ENCODE results near the gene ANKRD44.

The ANKRD44 gene

DNA sequence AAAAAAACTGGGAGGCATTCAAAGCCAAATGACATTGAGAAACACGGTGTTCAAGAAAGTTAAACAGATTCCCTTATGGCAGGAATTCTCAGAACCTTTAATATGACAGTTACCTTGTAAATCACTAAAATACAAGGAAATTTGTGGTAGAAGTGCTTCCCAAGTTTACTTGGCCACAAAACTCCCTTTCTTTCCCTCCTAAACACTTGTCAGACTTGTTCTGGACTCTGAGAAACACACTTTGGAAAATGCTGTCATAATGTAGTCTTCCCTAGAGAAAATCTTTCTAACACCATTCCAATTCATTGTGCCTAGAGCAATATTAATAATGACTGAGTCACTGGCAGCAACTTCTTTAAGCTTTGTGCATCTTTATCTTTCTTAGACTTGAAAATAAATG is 140.4 kb downstream of the ANKRD44 start:
- no peak for DNase-seq

DNA sequence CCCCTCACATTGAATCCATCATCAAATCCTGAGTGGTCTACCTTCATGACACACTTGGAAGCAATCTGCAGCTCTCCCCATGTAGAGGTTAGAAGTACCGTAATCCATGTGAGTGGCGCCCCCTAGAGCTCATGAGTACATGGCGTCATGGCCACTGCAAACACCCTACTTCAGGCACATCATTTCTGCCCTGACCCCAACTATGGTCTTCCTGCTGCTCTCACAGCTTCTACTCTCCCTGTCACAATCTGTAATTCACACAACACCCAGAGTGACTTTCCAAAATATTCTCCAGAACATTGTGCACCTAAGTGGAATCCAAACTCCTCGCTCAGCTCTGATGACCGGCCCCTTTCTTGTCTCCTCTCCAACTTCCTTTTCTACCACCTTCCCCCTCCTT is 141.9 kb downstream of the ANKRD44 start:
- DNase-seq: peak; percentile 75

DNA sequence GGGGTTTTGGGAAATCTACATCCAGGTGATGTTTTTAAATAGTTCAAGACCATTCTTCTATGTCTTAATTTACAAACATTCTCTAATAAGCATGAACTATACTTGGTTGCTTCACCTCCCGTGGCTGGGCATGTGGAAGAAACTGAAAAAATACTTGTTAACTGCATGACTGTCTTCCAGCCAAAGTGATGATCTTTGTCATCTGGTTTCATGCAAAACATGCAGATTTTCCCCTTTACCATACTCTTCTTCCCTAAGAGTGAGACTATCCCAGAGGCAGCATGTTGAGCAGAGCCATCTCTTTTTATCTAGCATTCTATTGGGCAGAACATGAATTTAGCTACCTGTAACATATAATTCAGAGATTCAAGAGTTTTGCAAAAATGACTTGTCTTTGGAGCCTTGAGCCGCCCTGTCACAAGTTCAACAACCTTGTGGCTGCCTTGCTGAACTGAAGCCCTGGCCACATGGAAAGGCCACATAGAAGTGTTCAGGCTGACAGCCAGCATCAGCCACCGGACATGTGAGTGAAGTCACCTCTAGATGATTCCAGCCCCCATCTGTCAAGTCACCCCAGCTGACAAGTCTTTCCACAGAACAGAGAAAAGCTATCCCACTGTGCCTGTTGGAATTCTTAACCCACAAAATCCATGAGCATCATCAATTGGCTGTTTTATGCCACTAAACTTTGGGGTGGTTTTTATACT is 142.8 kb downstream of the ANKRD44 start:
- DNase-seq: no peak

DNA sequence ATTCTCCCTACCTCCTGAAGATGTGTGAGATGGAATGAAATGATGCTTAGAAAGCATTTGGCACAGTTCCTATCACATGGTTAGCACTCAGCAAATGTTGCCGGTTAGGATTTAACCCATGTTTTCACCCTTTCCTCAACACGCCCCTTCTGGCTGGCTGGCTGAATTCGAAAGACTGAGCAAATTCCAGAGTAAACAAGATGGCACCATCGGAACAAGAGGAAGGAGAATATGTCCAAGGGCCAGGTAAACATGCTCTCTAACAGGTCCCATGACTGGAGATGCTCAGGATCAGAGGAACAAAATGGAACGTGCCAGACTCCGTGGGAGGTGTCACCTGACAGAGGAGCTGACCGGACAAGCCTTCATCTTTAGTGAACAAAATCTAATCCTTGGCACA is 145.6 kb downstream of the ANKRD44 start:
- no peak for DNase-seq

DNA sequence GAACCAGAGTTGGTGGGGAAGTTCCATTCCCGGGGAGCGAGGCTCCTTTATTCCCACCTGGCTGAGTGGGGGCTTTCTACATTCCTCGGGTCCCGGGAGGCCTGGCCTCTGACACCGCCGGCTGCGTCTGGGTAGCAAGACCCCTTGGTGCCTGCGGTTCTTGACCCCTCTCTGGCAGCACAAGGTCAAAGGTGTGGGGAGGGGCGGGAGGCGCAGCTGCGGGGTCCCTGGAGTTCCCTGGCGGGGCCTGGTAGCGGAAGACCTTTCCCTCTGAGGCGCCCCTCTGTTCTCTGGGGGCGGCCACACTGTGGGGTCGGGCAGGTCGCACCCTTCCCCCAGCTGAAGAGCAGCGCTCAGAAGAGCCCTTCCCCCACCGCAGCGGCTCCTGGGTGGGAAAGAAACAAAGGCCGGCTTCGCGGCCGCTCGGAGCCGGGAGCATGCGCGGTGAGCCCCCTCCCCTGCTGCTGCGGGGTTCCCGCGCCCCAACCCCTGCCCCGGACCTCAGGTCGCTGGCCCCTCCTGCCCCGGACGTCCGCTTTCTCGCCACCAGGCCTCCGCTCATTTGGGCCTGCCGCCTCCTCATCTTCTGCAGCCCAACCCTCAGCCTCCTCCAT is 146.3 kb downstream of the ANKRD44 start:
- no peak for DNase-seq

DNA sequence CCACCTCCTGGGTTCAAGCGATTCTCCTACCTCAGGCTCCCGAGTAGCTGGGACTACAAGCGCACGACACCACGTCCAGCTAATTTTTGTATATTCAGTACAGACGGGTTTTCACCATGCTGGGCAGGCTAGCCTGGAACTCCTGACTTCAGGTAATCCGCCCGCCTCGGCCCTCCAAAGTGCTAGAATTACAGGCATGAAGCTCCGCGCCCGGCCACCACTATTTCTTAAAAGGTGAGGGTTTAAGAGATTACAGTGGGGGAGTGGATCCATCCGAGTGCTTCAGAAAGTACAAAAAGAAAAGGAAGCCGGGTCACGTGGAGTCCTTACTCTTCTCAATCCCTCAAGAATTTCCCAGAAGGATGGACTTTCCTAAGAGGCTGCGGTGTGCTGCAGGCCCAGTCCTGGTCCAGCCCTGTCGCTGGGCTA is 146.9 kb downstream of the ANKRD44 start:
- DNase-seq: no peak

DNA sequence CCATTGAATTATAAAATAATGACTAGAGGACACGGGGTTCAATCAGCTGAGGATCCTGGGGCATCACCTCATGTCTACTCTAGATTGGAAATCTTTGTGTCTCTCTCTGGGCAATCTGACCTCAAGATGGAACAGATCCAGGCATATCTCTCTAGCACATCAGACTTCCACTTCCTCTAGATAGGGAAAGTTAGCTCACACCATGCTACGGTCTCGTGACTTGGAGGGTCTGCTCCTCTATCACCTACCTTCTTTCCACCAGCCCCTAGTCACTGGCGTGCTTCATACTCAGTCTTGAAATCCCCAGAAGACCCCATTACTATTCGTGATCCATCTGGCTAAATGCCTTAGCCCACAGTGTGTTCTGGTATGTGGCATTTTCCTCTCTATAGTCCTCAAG is 148.8 kb downstream of the ANKRD44 start:
- no peak for DNase-seq

DNA sequence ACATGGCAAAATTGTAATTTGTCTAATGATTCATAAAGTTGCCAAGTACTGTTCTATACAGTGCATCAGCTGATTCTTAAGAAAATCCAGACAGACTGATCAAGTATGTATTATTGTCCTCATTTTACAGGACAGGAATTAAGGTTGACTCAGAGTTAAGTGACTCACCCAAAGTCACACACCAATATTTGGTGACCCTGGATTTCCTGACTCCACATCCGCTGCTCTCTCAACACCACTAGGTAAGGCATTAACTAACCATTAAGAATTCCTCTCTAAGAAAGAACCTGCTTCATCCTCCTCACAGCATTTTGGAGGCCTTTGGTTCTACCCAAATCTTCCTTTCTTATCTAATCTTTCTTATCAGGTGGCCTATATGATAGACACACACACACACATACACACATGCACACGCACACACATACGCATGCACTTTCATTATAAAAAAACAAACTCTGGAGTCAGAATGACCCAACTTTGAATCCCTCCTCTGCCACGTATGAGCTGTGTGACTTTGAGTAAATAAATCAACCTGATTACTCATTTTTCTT is 150.8 kb downstream of the ANKRD44 start:
- DNase-seq: peak; percentile 45

DNA sequence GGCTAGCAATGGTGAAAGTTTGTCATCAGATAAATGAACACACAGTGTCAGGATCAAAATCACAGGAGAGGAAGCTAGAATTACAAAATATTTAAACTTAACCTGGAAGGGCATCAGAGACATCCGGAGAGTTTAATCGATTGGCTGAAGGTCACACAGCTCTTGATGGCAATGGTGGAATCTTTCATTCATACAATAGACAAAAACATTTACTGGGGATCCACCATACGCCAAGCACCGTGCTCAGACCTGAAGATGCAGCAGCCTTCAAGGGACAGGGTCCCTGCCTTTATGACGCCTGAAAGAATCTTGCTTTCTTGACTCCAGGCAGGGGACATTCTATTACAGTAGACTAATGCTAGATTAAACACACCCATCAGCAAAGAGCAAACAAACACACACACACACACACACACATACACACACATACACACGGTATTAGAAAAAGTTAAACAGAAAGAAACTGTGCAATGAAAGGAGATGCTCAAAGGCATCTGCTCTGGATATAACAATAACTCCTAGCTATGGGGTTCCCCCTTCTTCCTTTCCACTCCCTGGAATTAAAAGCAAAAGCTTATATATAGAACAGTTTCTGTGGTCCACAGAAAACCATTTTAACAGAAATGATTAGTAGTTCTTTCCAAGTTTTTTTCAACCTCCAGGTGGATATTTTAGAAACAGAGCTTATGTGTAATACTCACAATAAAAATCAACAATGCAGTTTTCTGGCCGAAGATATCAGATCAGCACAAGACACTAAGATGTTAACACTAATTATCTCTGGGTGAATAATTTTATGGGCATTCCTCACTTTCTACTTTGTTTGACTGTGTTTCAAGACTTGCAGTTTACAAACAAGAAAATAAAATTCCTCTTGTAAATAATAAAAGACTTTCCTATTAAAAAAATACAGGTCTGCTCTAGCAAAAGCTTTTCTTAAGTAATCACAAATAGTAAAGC is 151.7 kb downstream of the ANKRD44 start:
- no peak for DNase-seq

DNA sequence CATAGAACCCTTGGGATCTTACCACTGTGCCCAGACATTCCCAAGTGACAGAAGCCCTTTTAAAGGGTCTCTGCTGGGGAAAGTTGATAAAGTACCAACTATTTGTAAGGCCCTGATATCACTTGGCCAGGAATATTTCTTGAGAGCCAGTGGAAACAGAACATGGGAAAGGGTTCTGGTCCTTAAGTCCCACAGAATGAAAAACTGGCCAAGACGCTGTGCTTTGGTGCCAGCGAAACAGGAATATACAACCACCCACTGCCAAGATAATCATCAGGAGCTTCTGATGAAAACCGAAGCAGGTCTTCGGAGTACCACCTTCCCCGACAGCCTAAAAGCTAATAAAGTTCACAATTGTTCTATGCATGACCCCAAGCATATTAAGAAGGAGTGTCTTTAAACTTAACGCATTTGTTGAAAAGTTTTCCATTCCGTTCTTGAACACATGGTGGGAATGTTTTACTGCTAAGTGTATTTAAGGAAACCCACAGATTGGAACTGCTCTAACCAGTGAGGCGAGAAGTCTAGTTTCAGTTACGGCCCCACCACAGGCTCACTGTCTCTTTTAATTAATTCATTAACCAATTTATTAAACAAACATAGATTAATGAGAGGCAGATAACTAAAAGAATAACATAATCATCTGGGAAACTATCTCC is 152.6 kb downstream of the ANKRD44 start:
- no peak for DNase-seq

DNA sequence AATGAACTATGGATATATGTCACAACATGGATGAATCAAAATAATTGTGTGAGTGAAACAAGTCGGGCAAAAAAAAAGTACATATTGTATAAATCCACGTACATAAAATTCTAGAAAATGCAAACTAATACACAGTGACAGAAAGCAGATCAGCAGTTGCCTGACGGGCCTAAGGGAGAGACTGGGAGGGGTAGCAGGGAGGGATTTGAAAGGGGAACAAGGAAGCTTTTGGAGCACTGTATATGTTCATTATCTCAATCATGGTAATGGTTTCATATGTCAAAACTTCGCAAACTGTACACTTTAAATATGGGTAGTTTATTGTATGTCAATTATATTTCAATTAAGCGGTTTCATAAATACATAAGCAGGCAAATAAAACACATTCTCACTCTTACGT is 153.8 kb downstream of the ANKRD44 start:
- DNase-seq: no peak

DNA sequence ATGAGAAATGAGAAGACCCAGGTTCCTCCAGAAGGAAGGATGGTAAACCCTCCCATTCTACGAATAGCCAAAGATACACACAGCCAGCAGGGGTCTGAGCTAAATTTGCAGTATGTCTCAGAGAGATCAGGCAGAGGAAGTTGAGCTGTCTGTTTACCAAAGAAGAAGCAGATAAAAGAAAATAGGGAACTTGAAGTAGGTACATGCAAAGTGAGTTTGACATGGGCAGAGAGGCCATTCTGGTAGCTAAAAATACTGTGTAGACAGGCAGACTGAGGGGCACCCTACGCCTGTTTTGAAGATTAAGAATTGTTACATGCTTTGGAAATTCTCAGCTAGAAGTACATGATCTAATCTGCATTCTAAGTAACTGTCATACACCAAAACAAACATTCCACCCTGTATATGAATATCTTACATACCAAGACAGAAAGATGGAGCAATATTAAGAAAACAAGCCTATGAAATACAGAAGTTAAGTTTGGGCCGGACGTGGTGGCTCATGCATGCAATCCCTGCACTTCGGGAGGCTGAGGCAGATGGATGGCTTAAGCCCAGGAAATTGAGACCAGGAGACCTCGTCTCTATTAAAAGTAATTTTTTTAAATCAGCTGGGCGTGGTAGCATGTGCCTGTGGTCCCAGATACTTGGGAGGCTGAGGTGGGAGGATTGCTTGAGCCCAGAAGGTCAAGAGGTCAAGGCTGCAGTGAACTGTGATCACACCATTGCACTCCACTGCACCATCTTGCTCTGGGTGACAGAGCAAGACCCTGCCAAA is 157.9 kb downstream of the ANKRD44 start:
- DNase-seq: no peak

DNA sequence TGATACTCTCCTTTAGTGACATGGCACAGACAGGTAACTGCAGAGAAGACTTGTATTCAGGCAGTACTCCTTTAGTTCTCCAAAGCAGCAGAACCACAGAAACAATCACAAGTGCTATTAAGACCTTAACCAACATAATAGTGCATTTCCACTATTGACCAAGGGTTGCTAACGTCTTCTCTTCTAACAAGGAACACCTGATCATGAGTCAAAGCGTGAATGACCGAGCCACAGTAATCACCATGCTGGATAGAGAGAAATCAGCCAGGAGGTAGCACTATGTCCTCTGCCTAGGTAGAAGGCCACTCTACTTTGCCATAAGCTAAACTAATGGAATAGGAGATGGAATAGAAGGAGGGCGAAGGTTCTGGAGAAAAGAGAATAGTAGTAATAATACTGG is 161.0 kb downstream of the ANKRD44 start:
- DNase-seq: no peak

DNA sequence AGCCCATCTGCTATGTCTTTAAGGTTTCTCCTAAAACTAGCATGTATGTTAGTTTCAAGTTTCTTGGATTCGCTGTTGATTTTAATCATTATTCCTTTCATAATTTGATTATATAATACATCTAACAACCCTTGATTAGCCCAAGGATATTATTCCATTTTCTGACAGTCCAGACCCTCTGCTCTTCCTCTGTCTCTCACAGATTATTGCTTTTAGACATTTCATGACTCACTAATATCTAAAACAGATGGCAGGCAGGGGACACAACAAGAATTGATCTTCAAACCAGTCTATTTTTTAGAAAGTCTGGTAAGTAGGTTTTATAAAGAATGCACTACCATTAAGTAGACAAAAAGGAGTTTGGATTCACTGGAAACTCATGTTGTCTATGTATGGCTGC is 162.2 kb downstream of the ANKRD44 start:
- DNase-seq: no peak

DNA sequence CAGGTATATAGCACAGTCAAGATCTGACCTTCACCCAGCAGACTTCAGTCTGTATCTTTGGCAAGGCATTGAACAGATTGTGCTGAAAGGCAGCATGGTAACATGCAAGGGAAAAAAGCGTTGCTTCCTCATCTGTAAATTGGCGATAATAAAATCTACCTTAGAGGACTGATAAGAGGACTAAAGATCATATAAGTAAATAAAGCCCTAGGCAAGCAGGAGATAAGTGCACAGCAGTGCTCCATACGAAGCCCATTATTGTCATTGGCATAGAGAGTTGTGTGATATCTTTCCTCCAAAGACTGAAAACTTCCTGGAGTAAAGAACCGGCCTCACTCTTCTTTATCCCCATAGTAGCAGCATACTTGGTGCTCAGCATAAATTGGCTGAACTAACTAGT is 162.6 kb downstream of the ANKRD44 start:
- no peak for DNase-seq

DNA sequence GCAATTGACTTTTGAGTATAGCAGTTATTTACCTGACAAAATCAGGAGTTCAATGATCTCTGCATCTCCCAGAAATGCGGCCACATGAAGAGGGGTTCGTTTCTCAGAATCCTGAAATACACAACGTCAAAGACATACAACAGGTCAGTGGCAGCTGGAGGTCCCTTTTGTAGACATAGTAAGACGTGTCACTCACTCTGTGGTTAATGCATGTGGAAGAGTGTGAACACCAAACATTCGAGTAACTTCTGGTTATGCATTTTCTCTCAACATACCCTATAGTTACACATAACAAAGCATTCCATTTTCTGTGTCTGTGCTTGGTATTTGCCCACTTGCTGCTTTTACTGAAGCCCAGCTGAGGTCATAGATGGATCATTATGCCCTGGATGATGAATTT is 163.6 kb downstream of the ANKRD44 start:
- DNase-seq: no peak

DNA sequence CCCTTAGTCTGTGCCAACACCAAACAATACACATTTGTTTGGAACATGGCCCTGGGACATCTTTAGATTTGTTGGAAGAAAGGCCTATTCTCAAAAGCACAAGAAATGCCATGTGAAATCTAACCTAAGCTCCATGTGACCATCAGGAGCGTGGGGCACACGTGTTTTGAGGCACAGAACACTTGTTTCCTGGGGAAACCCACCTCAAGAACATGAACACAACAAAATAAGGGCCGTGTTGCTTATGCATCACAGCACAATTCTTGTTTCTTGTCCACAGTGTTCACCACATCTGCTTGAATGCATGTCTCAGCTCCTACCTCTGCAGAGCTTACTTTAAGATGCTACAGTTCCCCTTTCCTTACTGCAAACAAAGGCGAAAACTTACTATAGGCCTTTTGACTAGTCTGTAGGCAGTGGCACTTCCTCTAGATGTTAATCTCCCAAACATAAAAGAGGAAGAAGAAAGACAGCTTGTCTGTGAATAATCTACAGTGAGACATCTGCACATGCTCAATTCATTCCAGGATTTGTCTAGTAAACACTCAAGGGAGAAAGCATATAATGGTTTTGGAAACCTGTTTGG is 165.0 kb downstream of the ANKRD44 start:
- DNase-seq: no peak

DNA sequence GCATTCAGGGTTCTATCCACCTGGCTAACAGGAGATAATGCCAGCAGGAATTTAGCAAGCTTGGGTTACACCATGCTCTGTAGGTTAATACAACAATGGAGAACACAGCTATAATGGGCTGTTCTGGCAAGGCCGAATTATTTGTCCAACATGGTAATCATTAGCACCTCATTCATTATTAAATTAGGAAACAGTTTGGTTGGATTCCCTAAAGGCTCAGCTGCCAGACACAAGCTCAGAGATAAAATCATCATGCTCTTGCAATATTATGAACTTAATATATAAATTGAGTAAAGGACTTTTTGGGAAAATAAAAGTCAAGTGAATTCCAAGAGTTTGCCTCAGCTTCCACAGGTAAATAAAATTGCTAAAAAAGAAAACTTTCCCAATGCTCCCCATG is 166.4 kb downstream of the ANKRD44 start:
- no peak for DNase-seq

DNA sequence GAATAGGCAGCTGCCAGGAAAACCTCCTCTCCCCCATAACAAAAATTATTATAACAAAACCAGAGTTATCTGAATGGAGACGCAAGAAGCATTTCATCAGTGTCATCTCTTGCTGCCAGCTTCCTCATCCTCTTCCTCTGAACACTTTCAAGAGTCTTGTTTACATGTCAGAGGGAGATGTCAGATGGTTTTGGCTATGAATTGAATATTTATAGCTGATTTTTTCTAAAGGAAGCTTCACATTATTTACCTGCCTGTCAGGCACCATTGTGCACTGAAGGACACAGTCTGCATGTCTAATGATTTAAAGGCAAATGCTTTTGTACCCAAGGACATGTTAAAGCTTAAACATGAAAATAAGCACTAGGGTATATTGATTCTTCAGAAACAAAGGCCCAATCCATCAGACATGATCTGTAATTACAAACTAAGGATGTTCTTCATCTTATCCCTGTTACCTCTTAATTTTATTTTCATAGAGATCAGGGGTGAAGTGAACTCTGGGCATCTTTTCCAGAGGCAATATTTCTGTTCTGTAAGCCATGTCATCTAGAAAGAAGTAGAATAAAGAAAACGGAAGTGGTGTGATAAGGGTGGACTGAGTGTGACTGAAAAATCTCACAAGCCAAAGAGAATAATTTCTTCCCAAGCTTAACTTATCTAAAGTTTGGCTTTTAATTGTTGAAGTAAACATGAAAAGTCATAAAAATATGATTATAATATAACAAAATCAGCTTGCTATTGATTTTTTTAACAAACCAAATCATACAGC is 168.7 kb downstream of the ANKRD44 start:
- DNase-seq: no peak

DNA sequence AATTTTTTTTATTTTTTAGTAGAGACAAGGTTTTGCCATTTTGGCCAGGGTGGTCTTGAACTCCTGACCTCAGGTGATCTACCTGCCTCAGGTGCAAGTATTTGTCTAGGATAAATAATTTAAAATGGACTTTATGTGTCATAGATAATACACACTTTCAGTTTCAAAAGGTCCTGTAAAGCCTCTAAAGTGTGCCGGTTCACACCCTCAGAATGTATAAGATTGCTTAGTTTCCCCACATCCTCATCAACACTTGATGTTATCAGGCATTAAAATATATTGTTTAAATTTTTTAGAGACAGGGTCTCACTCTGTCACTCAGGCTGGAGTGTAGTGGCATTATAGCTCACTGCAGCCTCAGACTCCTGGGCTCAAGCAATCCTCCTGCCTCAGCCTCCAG is 170.5 kb downstream of the ANKRD44 start:
- no peak for DNase-seq

DNA sequence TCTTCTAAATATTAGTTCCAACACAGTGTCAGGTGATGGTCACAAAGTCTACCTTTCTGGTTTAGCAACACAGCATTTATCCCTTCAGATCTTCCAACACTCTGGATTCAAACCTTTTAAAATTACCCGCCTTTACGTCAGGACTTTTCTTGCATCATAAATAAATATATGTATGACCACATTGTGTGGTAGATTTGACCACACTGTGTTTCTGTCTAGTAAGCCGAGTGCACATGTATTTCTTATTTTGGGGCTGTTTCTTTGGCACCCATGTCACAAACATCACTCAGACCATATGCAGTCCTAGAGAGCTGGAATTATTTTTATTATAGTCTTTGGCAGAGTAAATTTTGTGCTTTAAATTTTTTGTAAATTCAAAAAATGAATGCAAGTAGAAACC is 172.1 kb downstream of the ANKRD44 start:
- DNase-seq: no peak

Data from activated naive CD4-positive, alpha-beta T cell treated with Interleukin-2 at 50 U/mL for 16 hours (primary cell).